K562 (cell line): ENCODE results near the gene KLC1.

Experiments used
- CHD2 ChIP-seq: IDR thresholded peaks from 2 replicates; pipeline ENCODE4 v1.6.1; 2011; ENCODE audit warnings: low read depth, low read length
- MXI1 ChIP-seq: IDR thresholded peaks from 2 replicates; pipeline ENCODE4 v1.6.1; 2011; ENCODE audit warnings: low read depth, mild to moderate bottlenecking, improper control_type of control experiment, low read length
- PCBP1 ChIP-seq: fragments of 200-400 bp; formaldehyde crosslinking; IDR thresholded peaks from 2 replicates; pipeline ENCODE4 v1.6.1; 2018; ENCODE audit warnings: mild to moderate bottlenecking, low read depth, low read length; ENCODE audit not compliant: poor library complexity, severe bottlenecking
- SAFB2 ChIP-seq: fragments of 200-400 bp; formaldehyde crosslinking; IDR thresholded peaks from 2 replicates; pipeline ENCODE4 v1.6.1; 2018; ENCODE audit warnings: borderline replicate concordance, low read length, low read depth, moderate library complexity; ENCODE audit not compliant: severe bottlenecking
- ZNF12 ChIP-seq: sonication (generic); formaldehyde crosslinking; IDR thresholded peaks from 2 replicates; pipeline ENCODE4 v1.4.0; 2020; ENCODE audit warnings: mild to moderate bottlenecking, missing genetic modification reagents
- ZNF263 ChIP-seq: sonication (generic); formaldehyde crosslinking; IDR thresholded peaks from 2 replicates; pipeline ENCODE4 v1.8.0; 2022; ENCODE audit warnings: mild to moderate bottlenecking, missing genetic modification reagents, borderline replicate concordance
- ZNF274 ChIP-seq: IDR thresholded peaks from 2 replicates; pipeline ENCODE4 v1.6.1; 2011; ENCODE audit warnings: low read depth, mild to moderate bottlenecking, low read length, moderate library complexity, borderline replicate concordance
- TF ChIP-seq, protein P1 (sequence below), 3 experiments: IDR thresholded peaks in 2 of 3; conservative IDR thresholded peaks in 1 of 3; 2 replicates each; pipeline ENCODE4 v1.5.1; 2011 to 2012; ENCODE audit warnings: low read length in 3 of 3, mild to moderate bottlenecking in 3 of 3, control low read depth in 2 of 3, improper control_type of control experiment in 1 of 3, inconsistent platforms in 1 of 3, low read depth in 1 of 3, mixed read lengths in 1 of 3, moderate library complexity in 1 of 3; ENCODE audit not compliant: insufficient read depth in 2 of 3
- TF ChIP-seq, protein P2 (sequence below): fragments of 200-600 bp; sonication (generic); IDR thresholded peaks from one replicate; pipeline ENCODE4 v1.6.1; 2012; ENCODE audit warnings: mild to moderate bottlenecking, low read depth, low read length, inconsistent platforms
- TF ChIP-seq, protein P3 (sequence below), 2 experiments: IDR thresholded peaks; 2 replicates each; pipeline ENCODE4 v1.6.1; 2011; ENCODE audit warnings: borderline replicate concordance in 1 of 2, control low read depth in 1 of 2, low read depth in 1 of 2, low read length in 1 of 2, mild to moderate bottlenecking in 1 of 2, mixed read lengths in 1 of 2, moderate library complexity in 1 of 2; ENCODE audit not compliant: insufficient read depth in 1 of 2, insufficient read length in 1 of 2, poor library complexity in 1 of 2, severe bottlenecking in 1 of 2; ENCODE audit errors: extremely low read depth in 1 of 2
- TF ChIP-seq, protein P4 (sequence below): fragments of 450-650 bp; IDR thresholded peaks from 2 replicates; pipeline ENCODE4 v1.6.1; 2017; ENCODE audit warnings: mild to moderate bottlenecking, moderate library complexity
- TF ChIP-seq, protein P5 (sequence below): fragments of 450-650 bp; formaldehyde crosslinking; IDR thresholded peaks from 2 replicates; pipeline ENCODE4 v1.4.0; 2022; ENCODE audit warnings: missing genetic modification characterization

DNA sequence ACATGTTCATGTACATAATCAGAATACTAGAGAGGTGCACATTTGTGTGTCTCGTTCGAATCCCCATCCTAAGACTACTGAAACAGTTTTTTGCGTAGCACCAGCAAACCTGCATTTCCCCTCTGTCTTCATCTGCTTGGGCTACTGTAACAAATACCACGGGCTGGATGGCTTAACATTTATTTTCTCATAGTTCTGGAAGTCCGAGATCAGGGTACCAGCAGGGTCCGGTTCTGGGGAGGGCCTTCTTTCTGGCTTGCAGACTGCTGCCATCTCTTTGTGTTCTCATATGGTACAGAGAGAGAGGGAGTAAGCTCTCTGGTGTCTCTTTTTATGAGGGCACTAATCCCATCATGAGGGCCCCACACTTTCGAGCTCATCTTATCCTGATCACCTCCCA, 30.6 kb downstream of the KLC1 start:
- TF ChIP-seq, protein P1, sequence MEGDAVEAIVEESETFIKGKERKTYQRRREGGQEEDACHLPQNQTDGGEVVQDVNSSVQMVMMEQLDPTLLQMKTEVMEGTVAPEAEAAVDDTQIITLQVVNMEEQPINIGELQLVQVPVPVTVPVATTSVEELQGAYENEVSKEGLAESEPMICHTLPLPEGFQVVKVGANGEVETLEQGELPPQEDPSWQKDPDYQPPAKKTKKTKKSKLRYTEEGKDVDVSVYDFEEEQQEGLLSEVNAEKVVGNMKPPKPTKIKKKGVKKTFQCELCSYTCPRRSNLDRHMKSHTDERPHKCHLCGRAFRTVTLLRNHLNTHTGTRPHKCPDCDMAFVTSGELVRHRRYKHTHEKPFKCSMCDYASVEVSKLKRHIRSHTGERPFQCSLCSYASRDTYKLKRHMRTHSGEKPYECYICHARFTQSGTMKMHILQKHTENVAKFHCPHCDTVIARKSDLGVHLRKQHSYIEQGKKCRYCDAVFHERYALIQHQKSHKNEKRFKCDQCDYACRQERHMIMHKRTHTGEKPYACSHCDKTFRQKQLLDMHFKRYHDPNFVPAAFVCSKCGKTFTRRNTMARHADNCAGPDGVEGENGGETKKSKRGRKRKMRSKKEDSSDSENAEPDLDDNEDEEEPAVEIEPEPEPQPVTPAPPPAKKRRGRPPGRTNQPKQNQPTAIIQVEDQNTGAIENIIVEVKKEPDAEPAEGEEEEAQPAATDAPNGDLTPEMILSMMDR (IDR thresholded peaks at IDR 0.05 in 2 of 3, conservative IDR thresholded peaks at IDR 0.05 in 1 of 3; ENCODE audit: insufficient read depth in 2 of 3, low read depth in 1 of 3, low read length in 3 of 3) = no peak
- TF ChIP-seq CHD2 (no peak), PCBP1 (no peak), ZNF274 (no peak), ZNF263 (CRISPR knock-in tag) (no peak), MXI1 (no peak), ZNF12 (no peak), SAFB2 (no peak)
- TF ChIP-seq, protein P2, sequence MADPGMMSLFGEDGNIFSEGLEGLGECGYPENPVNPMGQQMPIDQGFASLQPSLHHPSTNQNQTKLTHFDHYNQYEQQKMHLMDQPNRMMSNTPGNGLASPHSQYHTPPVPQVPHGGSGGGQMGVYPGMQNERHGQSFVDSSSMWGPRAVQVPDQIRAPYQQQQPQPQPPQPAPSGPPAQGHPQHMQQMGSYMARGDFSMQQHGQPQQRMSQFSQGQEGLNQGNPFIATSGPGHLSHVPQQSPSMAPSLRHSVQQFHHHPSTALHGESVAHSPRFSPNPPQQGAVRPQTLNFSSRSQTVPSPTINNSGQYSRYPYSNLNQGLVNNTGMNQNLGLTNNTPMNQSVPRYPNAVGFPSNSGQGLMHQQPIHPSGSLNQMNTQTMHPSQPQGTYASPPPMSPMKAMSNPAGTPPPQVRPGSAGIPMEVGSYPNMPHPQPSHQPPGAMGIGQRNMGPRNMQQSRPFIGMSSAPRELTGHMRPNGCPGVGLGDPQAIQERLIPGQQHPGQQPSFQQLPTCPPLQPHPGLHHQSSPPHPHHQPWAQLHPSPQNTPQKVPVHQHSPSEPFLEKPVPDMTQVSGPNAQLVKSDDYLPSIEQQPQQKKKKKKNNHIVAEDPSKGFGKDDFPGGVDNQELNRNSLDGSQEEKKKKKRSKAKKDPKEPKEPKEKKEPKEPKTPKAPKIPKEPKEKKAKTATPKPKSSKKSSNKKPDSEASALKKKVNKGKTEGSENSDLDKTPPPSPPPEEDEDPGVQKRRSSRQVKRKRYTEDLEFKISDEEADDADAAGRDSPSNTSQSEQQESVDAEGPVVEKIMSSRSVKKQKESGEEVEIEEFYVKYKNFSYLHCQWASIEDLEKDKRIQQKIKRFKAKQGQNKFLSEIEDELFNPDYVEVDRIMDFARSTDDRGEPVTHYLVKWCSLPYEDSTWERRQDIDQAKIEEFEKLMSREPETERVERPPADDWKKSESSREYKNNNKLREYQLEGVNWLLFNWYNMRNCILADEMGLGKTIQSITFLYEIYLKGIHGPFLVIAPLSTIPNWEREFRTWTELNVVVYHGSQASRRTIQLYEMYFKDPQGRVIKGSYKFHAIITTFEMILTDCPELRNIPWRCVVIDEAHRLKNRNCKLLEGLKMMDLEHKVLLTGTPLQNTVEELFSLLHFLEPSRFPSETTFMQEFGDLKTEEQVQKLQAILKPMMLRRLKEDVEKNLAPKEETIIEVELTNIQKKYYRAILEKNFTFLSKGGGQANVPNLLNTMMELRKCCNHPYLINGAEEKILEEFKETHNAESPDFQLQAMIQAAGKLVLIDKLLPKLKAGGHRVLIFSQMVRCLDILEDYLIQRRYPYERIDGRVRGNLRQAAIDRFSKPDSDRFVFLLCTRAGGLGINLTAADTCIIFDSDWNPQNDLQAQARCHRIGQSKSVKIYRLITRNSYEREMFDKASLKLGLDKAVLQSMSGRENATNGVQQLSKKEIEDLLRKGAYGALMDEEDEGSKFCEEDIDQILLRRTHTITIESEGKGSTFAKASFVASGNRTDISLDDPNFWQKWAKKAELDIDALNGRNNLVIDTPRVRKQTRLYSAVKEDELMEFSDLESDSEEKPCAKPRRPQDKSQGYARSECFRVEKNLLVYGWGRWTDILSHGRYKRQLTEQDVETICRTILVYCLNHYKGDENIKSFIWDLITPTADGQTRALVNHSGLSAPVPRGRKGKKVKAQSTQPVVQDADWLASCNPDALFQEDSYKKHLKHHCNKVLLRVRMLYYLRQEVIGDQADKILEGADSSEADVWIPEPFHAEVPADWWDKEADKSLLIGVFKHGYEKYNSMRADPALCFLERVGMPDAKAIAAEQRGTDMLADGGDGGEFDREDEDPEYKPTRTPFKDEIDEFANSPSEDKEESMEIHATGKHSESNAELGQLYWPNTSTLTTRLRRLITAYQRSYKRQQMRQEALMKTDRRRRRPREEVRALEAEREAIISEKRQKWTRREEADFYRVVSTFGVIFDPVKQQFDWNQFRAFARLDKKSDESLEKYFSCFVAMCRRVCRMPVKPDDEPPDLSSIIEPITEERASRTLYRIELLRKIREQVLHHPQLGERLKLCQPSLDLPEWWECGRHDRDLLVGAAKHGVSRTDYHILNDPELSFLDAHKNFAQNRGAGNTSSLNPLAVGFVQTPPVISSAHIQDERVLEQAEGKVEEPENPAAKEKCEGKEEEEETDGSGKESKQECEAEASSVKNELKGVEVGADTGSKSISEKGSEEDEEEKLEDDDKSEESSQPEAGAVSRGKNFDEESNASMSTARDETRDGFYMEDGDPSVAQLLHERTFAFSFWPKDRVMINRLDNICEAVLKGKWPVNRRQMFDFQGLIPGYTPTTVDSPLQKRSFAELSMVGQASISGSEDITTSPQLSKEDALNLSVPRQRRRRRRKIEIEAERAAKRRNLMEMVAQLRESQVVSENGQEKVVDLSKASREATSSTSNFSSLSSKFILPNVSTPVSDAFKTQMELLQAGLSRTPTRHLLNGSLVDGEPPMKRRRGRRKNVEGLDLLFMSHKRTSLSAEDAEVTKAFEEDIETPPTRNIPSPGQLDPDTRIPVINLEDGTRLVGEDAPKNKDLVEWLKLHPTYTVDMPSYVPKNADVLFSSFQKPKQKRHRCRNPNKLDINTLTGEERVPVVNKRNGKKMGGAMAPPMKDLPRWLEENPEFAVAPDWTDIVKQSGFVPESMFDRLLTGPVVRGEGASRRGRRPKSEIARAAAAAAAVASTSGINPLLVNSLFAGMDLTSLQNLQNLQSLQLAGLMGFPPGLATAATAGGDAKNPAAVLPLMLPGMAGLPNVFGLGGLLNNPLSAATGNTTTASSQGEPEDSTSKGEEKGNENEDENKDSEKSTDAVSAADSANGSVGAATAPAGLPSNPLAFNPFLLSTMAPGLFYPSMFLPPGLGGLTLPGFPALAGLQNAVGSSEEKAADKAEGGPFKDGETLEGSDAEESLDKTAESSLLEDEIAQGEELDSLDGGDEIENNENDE = no peak
- TF ChIP-seq, protein P3, sequence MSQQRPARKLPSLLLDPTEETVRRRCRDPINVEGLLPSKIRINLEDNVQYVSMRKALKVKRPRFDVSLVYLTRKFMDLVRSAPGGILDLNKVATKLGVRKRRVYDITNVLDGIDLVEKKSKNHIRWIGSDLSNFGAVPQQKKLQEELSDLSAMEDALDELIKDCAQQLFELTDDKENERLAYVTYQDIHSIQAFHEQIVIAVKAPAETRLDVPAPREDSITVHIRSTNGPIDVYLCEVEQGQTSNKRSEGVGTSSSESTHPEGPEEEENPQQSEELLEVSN (IDR thresholded peaks at IDR 0.05; ENCODE audit: borderline replicate concordance in 1 of 2, extremely low read depth in 1 of 2, insufficient read depth in 1 of 2, insufficient read length in 1 of 2, low read depth in 1 of 2, low read length in 1 of 2, poor library complexity in 1 of 2, severe bottlenecking in 1 of 2) = no peak
- TF ChIP-seq, protein P4, sequence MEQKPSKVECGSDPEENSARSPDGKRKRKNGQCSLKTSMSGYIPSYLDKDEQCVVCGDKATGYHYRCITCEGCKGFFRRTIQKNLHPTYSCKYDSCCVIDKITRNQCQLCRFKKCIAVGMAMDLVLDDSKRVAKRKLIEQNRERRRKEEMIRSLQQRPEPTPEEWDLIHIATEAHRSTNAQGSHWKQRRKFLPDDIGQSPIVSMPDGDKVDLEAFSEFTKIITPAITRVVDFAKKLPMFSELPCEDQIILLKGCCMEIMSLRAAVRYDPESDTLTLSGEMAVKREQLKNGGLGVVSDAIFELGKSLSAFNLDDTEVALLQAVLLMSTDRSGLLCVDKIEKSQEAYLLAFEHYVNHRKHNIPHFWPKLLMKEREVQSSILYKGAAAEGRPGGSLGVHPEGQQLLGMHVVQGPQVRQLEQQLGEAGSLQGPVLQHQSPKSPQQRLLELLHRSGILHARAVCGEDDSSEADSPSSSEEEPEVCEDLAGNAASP = no peak
- TF ChIP-seq, protein P5, sequence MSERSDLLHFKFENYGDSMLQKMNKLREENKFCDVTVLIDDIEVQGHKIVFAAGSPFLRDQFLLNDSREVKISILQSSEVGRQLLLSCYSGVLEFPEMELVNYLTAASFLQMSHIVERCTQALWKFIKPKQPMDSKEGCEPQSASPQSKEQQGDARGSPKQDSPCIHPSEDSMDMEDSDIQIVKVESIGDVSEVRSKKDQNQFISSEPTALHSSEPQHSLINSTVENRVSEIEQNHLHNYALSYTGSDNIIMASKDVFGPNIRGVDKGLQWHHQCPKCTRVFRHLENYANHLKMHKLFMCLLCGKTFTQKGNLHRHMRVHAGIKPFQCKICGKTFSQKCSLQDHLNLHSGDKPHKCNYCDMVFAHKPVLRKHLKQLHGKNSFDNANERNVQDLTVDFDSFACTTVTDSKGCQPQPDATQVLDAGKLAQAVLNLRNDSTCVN (CRISPR knock-in tag) = no peak
